Jurkat, Clone E6-1 (cell line): ENCODE data around the gene RAB12.
"Not testable (repeated sequence)": the region's sequence is repeated elsewhere in the genome, so short reads cannot be mapped to it uniquely, and the experiment has no call there.

ENCODE experiments used
- DNase-seq: peaks from one replicate; pipeline ENCODE4 v3.0.0-alpha.2; 2011; ENCODE audit warnings: low read depth, low spot score
- H3K4me3 ChIP-seq: 2 replicates; pipeline ENCODE4 v1.5.1; 2011; ENCODE audit warnings: mild to moderate bottlenecking, low read length, control low read depth, moderate library complexity

The RAB12 gene

GRCh38 chr18:8631265-8631664, 22.0 kb downstream of the RAB12 start:
- no peak overlapping the region for H3K4me3 ChIP-seq
- DNase-seq = no peak

DNA sequence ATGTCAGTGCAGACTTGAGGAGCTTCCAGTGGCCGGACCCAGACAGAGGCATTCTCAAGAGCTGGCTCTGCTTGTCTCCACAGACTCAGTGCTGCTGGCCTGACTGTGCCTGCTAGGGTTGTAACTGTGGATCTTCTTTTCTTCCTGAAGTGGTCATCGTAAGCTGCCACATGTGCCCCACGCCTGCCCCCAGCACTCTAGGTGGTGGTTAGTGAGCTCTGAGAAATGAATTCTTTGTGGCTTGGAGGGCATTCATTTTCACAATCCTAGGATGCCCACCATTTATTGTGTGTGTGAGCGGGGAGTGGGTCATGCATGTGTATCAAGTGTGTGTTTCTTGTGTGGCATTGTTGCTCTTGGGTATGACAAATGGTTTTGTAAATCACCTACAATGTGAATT, 23.1 kb downstream of the RAB12 start:
- DNase-seq = no peak
- no peak overlapping the region for H3K4me3 ChIP-seq

GRCh38 chr18:8634508-8634907, 25.3 kb downstream of the RAB12 start:
- DNase-seq = no peak
- H3K4me3 ChIP-seq = no peak overlapping the region

GRCh38 chr18:8635087-8635486, 25.9 kb downstream of the RAB12 start:
- DNase-seq = no peak
- no peak overlapping the region for H3K4me3 ChIP-seq

DNA sequence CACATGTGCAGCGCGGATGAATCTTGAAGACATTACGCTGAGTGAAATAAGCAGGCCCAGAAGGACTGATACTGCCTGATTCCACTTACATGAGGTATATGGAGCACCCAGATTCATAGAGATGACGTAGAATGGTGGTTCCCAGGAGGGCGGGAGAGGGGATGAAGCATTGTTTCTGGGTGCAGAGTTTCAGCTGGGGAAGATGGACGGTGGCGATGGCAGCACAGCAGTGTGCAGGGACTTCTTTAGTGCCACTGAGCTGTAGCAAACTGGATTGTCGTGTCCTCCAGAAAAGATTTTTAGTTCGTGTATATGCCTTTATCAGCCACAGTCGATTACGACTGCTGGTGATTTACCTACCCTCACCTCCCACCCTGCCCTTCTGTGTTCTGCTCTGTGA, 30.5 kb downstream of the RAB12 start:
- DNase-seq = no peak
- H3K4me3 ChIP-seq = no peak overlapping the region

DNA sequence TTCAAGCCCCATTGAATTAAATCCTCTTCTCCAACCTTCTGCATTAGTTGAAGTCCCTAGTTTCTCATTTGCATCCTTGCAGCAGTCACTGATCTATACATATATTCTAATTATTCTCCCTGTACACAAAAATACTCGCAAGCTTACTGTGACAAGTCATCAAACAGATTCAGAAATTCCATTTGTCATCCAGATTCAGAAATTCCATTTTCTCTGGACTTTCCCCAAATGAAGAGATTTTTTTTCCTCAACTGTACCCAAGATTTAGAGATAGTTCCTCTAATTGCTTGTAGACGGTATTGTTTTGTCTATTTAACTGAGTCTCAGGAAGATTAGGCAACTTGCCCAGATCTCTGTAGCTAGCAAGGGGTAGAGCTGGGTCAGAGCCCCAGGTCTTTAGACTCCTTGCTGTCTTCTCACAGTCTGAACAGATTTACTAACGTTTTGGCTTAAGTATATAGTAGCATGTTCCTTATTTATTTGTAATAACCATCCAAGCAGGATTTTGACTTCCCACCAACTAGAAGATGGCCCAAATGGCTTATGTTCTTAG, 34.2 kb downstream of the RAB12 start:
- DNase-seq = no peak
- no peak overlapping the region for H3K4me3 ChIP-seq

DNA sequence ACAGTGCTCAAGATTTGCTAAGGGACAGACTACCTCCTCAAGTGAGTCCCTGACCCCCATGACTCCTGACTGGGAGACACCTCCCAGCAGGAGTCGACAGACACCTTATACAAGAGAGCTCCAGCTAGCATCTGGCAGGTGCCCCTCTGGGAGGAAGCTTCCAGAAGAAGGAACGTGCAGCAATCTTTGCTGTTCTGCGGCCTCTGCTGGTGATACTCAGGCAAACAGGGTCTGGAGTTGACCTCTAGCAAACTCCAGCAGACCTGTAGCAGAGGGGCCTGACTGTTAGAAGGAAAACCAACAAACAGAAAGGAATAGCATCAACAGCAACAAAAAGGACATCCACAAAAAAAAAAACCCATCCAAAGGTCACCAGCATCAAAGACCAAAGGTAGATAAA, 38.1 kb downstream of the RAB12 start:
- not testable (repeated sequence) for H3K4me3 ChIP-seq, DNase-seq

- DNase-seq, H3K4me3 ChIP-seq: not testable (repeated sequence)
These were observed 42.4 kb downstream of the RAB12 start for GRCh38 chr18:8651478-8652261.

- peak; percentile 12 for DNase-seq
- H3K4me3 ChIP-seq = no peak overlapping the region
These were observed 45.5 kb downstream of the RAB12 start for GRCh38 chr18:8654503-8655451.

- no peak for DNase-seq
- no peak overlapping the region for H3K4me3 ChIP-seq
These were observed 47.0 kb downstream of the RAB12 start for GRCh38 chr18:8656232-8656631.

DNA sequence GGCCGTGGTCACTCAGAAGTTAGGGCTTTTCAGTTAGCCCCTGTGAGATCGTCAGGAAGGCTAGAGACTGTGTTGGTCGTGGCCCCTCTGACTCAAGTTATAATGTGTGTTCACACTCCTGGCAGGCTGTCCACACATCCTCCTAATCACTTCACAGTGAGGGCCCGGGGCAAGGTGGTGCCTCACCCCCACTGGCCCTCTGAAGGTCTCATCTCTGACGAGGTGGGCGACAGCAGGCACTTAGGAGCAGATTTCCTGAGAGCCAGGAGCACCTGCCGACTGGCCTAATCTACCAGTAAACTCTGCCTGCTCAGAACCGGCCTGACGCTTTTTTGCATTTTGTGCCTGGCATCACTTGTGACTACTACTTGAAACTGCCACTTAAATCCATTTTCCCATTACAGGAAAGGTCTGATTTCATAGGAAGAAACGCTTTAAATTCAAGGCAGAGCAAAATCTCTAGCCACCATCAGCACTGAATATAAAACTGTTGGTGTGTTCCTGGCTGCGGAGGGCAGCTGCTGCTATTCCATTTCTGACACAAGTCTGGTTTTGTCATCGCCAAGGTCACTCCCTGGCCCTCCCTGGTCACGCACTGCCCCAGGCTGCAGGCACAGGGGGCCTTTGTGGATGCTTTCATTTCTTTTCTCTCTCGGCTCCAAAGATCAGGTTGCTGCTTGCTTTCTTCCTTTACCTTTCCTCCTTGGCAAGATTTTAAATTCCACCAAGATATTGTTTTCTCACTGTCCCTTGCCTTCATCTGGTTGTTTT, 48.0 kb downstream of the RAB12 start:
- no peak overlapping the region for H3K4me3 ChIP-seq
- no peak for DNase-seq

- H3K4me3 ChIP-seq = no peak overlapping the region
- no peak for DNase-seq
These were observed 48.7 kb downstream of the RAB12 start for GRCh38 chr18:8657873-8658470.

- no peak overlapping the region for H3K4me3 ChIP-seq
- DNase-seq = no peak
These were observed 49.7 kb downstream of the RAB12 start for GRCh38 chr18:8658858-8659485.

DNA sequence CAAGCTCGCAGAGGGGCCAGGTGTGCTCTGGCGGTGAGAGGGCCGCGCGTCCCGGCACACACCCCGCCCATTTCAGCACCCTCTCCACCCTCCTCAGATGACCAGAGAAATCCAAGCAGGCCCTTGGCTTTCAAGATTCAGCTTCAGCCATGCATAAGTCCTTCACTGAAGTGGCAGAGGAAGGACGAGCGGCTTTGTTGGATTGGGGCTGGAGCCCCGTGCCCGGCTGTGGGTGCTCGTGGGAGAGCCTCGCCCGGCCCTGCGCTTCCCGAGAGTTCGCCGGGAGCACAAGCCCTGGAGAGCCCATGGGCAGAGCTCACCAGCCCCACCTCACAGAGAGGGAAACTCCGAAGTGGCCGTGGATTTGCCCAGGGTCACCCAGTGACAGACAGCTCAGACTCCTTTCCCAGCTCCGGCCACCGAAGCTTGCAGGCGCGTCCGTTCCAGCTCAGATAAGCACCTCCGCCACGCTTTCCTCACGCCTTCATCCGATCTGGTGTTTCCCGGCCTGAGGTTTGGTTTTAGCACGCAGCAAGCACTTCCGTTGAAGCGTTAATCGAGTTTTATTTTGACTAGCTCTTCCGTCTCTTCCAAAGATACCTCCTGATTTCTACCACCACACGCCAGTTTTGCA, 50.5 kb downstream of the RAB12 start:
- H3K4me3 ChIP-seq = no peak overlapping the region
- DNase-seq = no peak

DNA sequence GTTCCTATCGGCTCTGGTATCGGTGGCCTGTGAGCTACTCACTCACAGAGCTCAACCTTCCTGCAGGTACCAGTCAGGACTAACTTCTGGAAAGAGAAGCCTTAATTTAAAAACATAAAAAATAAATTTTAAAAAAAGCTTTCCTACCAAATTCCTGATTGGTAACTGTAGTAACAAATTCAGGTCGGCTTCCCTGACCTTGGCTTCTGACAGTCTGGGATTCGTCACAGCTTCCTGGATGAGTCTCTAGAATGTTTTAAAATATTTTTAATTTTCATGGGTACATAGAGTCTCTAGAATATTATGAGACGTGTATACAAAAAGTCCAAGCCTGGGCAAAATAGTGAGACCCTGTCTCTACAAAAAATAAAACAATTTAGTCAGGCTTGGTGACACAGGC, 51.1 kb downstream of the RAB12 start:
- DNase-seq = no peak
- H3K4me3 ChIP-seq = no peak overlapping the region

GRCh38 chr18:8661754-8662559, 52.7 kb downstream of the RAB12 start:
- no peak overlapping the region for H3K4me3 ChIP-seq
- no peak for DNase-seq

DNA sequence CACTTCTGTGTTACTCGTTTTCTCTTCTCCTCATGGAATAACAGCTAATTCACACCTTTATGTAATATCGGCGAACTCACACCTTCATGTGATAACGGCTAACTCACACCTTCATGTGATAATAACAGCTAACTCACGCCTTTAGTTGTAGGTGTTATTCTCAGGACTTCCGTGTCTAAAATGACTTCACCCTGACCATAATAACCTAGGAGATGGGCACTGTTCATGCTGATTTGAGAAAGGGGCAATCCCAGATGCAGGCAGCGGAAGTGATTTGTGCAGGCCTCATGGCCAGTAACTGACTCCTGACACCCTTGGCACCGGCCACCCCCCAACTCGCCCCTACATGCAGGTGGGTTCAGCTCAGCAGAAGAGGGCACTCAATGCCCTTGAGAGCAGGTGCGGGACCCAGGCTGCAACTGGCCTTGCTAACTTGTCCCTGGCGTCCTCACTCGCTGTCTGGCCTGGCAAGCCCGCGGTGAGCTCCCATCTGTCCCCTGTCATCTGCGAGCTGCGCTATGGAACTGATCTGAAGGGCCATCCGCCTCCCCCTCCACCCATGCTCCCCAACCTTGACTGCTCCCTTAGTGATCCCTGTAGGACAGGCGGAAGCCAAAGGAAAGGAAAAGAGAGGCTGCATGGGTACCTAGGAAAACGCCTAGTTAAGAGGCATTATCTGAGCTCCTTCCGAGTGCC, 53.5 kb downstream of the RAB12 start:
- no peak overlapping the region for H3K4me3 ChIP-seq
- DNase-seq = no peak
